ENCODE measurements around the gene CRTC1. TPM values are rescaled to one million over a fixed set of nuclear protein-coding genes. Genes with fewer than 3 reads are reported as not detected.

CRTC1 gene
- total and polyA plus RNA-seq, 2 of the 13 experiments (the other 11 are each of a cell fraction or from before 2014, with no cell fraction given) = 2.0 to 2.7 TPM

DNA sequence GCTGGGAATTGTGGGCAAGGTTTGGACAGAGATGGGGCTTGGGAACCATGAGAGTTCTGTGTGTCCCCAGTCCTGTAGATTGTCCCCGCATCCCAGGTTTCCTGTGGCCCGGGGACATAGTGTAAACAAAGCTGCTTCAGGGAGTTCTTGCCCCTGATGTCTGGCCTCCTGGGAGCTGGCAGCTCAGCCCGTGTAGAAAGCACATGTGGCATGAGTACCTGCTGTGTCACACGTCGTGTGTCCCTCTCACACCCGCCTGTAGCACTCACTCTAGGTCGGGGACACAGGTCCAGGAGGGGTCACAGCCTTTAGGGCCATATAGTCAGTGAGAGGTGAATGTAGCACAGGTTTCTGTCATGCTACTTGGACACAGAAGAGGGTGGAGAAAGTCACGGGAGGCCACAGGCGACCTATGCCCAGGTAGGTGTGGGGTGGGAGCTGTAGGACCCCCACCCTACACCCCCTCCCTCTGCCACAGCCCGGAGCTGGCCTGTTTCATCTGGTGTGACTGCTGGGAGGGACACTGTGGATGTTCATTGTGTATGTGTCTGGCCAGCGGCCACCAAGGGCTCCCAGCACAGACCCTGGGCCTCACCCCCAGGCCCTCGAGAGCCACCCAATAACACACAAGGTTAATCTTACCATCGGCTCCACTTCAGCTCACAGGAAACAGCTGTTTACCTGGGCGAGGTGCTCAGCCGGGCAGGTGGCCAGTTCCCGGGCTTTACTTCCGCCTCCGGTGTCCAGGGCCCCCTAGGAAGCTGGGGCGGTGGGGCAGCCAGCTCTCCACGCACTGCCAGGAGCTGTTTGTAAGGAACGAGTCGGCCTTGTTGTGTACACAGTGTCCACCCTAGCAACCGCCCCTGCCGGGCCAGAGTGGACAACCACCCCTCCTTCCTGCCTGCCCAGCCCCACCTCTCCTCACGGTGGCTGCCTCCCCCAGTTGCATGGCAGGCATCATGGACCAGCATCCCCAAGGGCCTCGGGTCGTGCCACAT lies 57.9 kb downstream of the CRTC1 start (continued):
- peak; percentile 35; the same call in 1 of the 2 replicates for TF ChIP-seq SKIL (CRISPR knock-in tag; IDR thresholded peaks at IDR 0.05; ENCODE audit: borderline replicate concordance)
- 0 out of 2 replicates have a peak, but pooled peaks have one; percentile 28 for TF ChIP-seq GATA4 (IDR thresholded peaks at IDR 0.05; ENCODE audit: borderline replicate concordance, low read depth)
- peak; percentile 55; the same call in 1 of the 2 replicates for TF ChIP-seq THRA (CRISPR knock-in tag; IDR thresholded peaks at IDR 0.05; ENCODE audit: borderline replicate concordance)
- TF ChIP-seq SPEN (CRISPR knock-in tag; IDR thresholded peaks at IDR 0.05; ENCODE audit: low read depth) = peak; percentile 23
- TF ChIP-seq ZNF124 (CRISPR knock-in tag; IDR thresholded peaks at IDR 0.05) = 0 out of 2 replicates have a peak, but pooled peaks have one; percentile 28
- TF ChIP-seq ZNF781 (CRISPR knock-in tag; IDR thresholded peaks at IDR 0.05; ENCODE audit: borderline replicate concordance, not compliant biosample characterization) = no peak
- TF ChIP-seq SRY (CRISPR knock-in tag; IDR thresholded peaks at IDR 0.05) = peak; percentile 56; the same call in 1 of the 2 replicates
- TF ChIP-seq GABPA (IDR thresholded peaks at IDR 0.05; ENCODE audit: low read depth, low read length) = peak; percentile 57
- peak; percentile 91 for TF ChIP-seq GABPA (CRISPR knock-in tag; IDR thresholded peaks at IDR 0.05; ENCODE audit: low read depth)
- TF ChIP-seq, protein P1, sequence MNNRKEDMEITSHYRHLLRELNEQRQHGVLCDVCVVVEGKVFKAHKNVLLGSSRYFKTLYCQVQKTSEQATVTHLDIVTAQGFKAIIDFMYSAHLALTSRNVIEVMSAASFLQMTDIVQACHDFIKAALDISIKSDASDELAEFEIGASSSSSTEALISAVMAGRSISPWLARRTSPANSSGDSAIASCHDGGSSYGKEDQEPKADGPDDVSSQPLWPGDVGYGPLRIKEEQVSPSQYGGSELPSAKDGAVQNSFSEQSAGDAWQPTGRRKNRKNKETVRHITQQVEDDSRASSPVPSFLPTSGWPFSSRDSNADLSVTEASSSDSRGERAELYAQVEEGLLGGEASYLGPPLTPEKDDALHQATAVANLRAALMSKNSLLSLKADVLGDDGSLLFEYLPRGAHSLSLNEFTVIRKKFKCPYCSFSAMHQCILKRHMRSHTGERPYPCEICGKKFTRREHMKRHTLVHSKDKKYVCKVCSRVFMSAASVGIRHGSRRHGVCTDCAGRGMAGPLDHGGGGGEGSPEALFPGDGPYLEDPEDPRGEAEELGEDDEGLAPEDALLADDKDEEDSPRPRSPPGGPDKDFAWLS (CRISPR knock-in tag; IDR thresholded peaks at IDR 0.05; ENCODE audit: borderline replicate concordance) = 0 out of 2 replicates have a peak, but pooled peaks have one; percentile 53
- no peak for TF ChIP-seq ZNF468 (CRISPR knock-in tag; IDR thresholded peaks at IDR 0.05)
- no peak for TF ChIP-seq SP1 (IDR thresholded peaks at IDR 0.05)
- TF ChIP-seq SP1 (CRISPR knock-in tag; IDR thresholded peaks at IDR 0.05) = 0 out of 2 replicates have a peak, but pooled peaks have one; percentile 15
- peak; percentile 75 for TF ChIP-seq SAP130 (CRISPR knock-in tag; IDR thresholded peaks at IDR 0.05; ENCODE audit: low read depth)
- 0 out of 2 replicates have a peak, but pooled peaks have one; percentile 34 for TF ChIP-seq ZNF34 (CRISPR knock-in tag; IDR thresholded peaks at IDR 0.05; ENCODE audit: borderline replicate concordance)
- TF ChIP-seq ZNF281 (CRISPR knock-in tag; IDR thresholded peaks at IDR 0.05; ENCODE audit: borderline replicate concordance) = no peak
- no peak for TF ChIP-seq ZNF740 (CRISPR knock-in tag; IDR thresholded peaks at IDR 0.05)
- TF ChIP-seq ZIK1 (CRISPR knock-in tag; IDR thresholded peaks at IDR 0.05; ENCODE audit: borderline replicate concordance, low read depth) = no peak
- TF ChIP-seq ZNF501 (CRISPR knock-in tag; IDR thresholded peaks at IDR 0.05) = peak; percentile 73; the same call in 1 of the 2 replicates

Data from HepG2 (cell line).